Heart left ventricle (tissue), 16 donors: Measurements from ENCODE around the gene TKFC. TPM values are rescaled to one million over a fixed set of nuclear protein-coding genes. Genes with fewer than 3 reads are reported as not detected.
A peak's percentile ranks its signal among the peaks of the same experiment; 100 is the strongest.

Experiments used
- ATAC-seq, 4 donors: fragments of 200-7000 bp; cut with Tn5 transposase; one replicate each; pipeline ENCODE4 v1.9.1; 2020 to 2022; ENCODE audit warnings: moderate library complexity in 4 of 4, mild to moderate bottlenecking in 3 of 4, moderate number of reproducible peaks in 1 of 4
- DNase-seq, 5 donors: peaks; one replicate each; pipeline ENCODE4 v3.0.0-alpha.2; 2020
- H3K27ac ChIP-seq, 12 donors: fragments of 200-600 bp; sonication (generic) in 4 of 12; one replicate each; pipeline versions ENCODE4 v1.5.0 to v1.8.0; 2016 to 2022; ENCODE audit warnings: mild to moderate bottlenecking in 2 of 12
- H3K27me3 ChIP-seq, 9 donors: fragments of 200-600 bp; sonication (generic) in 2 of 9; one replicate each; pipeline versions ENCODE4 v1.5.1 to v1.8.0; 2016 to 2022; ENCODE audit warnings: mild to moderate bottlenecking in 3 of 9
- H3K36me3 ChIP-seq, 9 donors: fragments of 200-600 bp; sonication (generic) in 2 of 9; one replicate each; pipeline versions ENCODE4 v1.5.0 to v1.8.0; 2018 to 2022; ENCODE audit warnings: mild to moderate bottlenecking in 2 of 9
- H3K4me1 ChIP-seq, 12 donors: fragments of 200-600 bp; sonication (generic) in 4 of 12; one replicate each; pipeline versions ENCODE4 v1.5.0 to v1.8.0; 2016 to 2022; ENCODE audit warnings: mild to moderate bottlenecking in 3 of 12
- H3K4me3 ChIP-seq, 12 donors: fragments of 200-600 bp; sonication (generic) in 4 of 12; one replicate each; pipeline versions ENCODE4 v1.5.0 to v1.8.0; 2017 to 2022; ENCODE audit warnings: mild to moderate bottlenecking in 9 of 12, moderate library complexity in 4 of 12
- H3K9me3 ChIP-seq, 12 donors: fragments of 200-600 bp; sonication (generic) in 4 of 12; one replicate each; pipeline versions ENCODE4 v1.5.0 to v1.8.0; 2016 to 2022; ENCODE audit warnings: mild to moderate bottlenecking in 1 of 12
- POLR2A ChIP-seq, 2 donors: fragments of 450-650 bp; IDR thresholded peaks; one replicate each; pipeline ENCODE4 v1.6.1; 2017; ENCODE audit warnings: antibody characterized with exemption in 2 of 2, mild to moderate bottlenecking in 2 of 2, moderate library complexity in 2 of 2
- WGBS, 4 donors: extraction: QIAGEN DNeasy Blood & Tissue Kit in 2 of 4; methylation state at CpG; one replicate each; pipeline versions ENCODE4 v1.1.5 to v1.1.7; 2013 to 2018; 5-methylcytosine and 5-hydroxymethylcytosine counted together
- intact Hi-C, 10 donors: fragments of 100-400 bp; cut with DNase I; formaldehyde crosslinking; loops; one replicate each; pipeline versions ENCODE4 v1.11.1 to v1.14.2; 2022
- long read RNA-seq, 3 donors: library from polyadenylated mRNA; unstranded; transcript quantifications; one replicate each; pipeline ENCODE4 v2.0.0, GENCODE V29; 2020 to 2021
- polyA plus RNA-seq, 2 donors: library from polyadenylated mRNA; stranded (reverse); fragments of 200-250 nt; gene quantifications; one replicate each; pipeline ENCODE4 v1.2.3, GENCODE V29; 2013
- total RNA-seq, 9 donors: library from RNA; depleted of rRNA in 2 of 9; stranded (reverse); fragments of >200 nt in 2 of 9; fragmentation: NEBNext Ultra II Directional in 3 of 9; extraction: Animal tissue kit (Norgen Biotek cat#: 25700) in 3 of 9; gene quantifications; one replicate each; pipeline versions ENCODE4 v1.1.0 to v1.2.4, GENCODE V29; 2016 to 2023
- TF ChIP-seq, protein P1 (sequence below), 12 donors: fragments of 200-600 bp; sonication (generic) in 4 of 12; IDR thresholded peaks; one replicate each; pipeline versions ENCODE4 v1.5.0 to v1.8.0; 2018 to 2022; ENCODE audit warnings: antibody characterized with exemption in 12 of 12, mild to moderate bottlenecking in 5 of 12
- donor health status: ischemic (EF 13 %, LVEDD 7.1; RV severe dilation, severe dysfunction).
- donor health status: healthy with polysubstance abuse.
- donor health status: DM: no; HTN: yes; CAD: no.
- donor health status: DM: no; HTN: no; CAD: no.
- donor health status: ischemic (EF 25% LVEDD 6.9; RV normal size, moderate dysfunction).
- donor health status: ischemic (EF 25% LVEDD 5.7; RV mildly dilated, moderate dysfunction).
- donor health status: healthy.
- donor health status: DM: yes; HTN: yes; CAD: no.
- donor health status: ischemic (EF 35%, LVEDD 5.7; RV mildly dilated, moderate dysfunction).
- donor health status: nonischemic (EF 11% LVEDD 7.7; RV severe dilation, severe dysfunction).
- donor health status: DM: yes; HTN: yes; CAD: no.
- donor health status: PGD.
- donor health status: ischemic (EF 29% LVEDD 5.4; RV normal size, mild dysfunction).
- donor health status: nonischemic (EF 23%, LVEDD 6.1; RV moderate dilation, normal function).

Gene TKFC, protein sequence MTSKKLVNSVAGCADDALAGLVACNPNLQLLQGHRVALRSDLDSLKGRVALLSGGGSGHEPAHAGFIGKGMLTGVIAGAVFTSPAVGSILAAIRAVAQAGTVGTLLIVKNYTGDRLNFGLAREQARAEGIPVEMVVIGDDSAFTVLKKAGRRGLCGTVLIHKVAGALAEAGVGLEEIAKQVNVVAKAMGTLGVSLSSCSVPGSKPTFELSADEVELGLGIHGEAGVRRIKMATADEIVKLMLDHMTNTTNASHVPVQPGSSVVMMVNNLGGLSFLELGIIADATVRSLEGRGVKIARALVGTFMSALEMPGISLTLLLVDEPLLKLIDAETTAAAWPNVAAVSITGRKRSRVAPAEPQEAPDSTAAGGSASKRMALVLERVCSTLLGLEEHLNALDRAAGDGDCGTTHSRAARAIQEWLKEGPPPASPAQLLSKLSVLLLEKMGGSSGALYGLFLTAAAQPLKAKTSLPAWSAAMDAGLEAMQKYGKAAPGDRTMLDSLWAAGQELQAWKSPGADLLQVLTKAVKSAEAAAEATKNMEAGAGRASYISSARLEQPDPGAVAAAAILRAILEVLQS
- total RNA-seq (10 to 100 TPM in 8 of 9 donors, 1 to 10 TPM in 1; 10.0 to 31.2 (median 16.8) TPM), polyA plus RNA-seq (10 to 100 TPM; 10.7 to 16.2 TPM)
- long read RNA-seq, donor 1, full-length matches to known transcripts = 4 of 11 reads
- long read RNA-seq, donor 1, partial matches to known transcripts = 3 of 11 reads
- long read RNA-seq, donor 1, other reads (novel, unspliced or antisense) = 4 of 11 reads
- long read RNA-seq, donor 2, full-length matches to known transcripts = 30 of 48 reads
- long read RNA-seq, donor 2, partial matches to known transcripts = 6 of 48 reads
- long read RNA-seq, donor 2, other reads (novel, unspliced or antisense) = 12 of 48 reads
- long read RNA-seq, donor 3, full-length matches to known transcripts = 1 of 5 reads
- long read RNA-seq, donor 3, partial matches to known transcripts = 3 of 5 reads
- long read RNA-seq, donor 3, other reads (novel, unspliced or antisense) = 1 of 5 reads

DNA sequence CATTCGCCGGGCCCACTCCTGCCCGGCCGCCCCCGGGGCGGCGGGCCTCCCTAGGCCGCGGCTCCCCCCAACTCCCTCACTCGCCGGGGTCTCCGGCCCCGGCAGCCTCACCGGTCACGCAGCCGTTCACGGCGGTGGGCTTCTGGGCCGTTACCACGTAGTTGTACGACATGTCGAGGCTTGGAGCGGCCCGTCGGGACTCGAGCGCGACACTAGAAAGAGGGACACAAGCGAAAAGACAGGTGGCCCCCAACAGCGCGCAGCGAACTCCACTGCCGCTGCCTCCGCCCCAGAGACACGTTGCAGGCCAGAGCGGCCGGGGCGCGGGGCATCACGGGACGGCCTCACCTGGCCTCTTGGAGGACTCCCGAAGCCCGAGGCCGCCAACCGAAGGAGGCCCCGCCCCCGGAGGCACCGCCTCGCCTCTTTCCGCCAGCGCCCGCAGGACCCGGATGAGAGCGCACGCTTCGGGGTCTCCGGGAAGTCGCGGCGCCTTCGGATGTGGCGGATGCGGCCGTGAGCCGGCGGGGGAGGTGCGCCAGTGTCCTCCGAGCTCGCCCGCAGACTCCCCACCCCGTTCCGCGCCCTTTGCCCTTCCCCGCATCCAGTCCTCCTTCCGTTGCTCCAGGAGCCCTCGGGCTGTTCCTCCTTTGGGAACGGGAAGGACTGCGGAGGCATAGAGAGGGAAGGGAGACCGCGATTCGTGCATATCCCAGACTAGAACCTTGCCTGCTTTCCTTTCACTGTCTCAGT, at the start of gene TKFC, which contains the start of gene DDB1:
TKFC (plus strand) TSS at position 432 of the 753 bp plus-strand sequence. CDS start 1,501 bp downstream, outside the sequence.
DDB1 (minus strand) TSS at position 309 of the 753 bp plus-strand sequence; CDS start at position 172, 137 bp downstream.
- Histone ChIP-seq H3K27me3 (no peaks in the 10 kb centered on the region), H3K4me3 (peak within 1 kb of the TSS; percentile 77 to 100 (median 94)), H3K36me3 (peaks cover 0 to 33% (median 20%) of the 10 kb centered on the region in 9 donors), H3K9me3 (no peaks in the 10 kb centered on the region), H3K27ac (peak within 1 kb of the TSS; percentile 81 to 96 (median 94)), H3K4me1 (peaks cover 0 to 52% (median 37%) of the 10 kb centered on the region in 12 donors)
- ATAC-seq = peak; percentile 92 to 98 (median 96)
- DNase-seq = peak; percentile 96 to 98 (median 97)
- 0% methylated on average over 13 to 81 of the region's 81 CpGs for WGBS, 4 donors
- peak in 1 of 2 donors; percentile 89 for TF ChIP-seq POLR2A (IDR thresholded peaks at IDR 0.05)
- TF ChIP-seq, protein P1, sequence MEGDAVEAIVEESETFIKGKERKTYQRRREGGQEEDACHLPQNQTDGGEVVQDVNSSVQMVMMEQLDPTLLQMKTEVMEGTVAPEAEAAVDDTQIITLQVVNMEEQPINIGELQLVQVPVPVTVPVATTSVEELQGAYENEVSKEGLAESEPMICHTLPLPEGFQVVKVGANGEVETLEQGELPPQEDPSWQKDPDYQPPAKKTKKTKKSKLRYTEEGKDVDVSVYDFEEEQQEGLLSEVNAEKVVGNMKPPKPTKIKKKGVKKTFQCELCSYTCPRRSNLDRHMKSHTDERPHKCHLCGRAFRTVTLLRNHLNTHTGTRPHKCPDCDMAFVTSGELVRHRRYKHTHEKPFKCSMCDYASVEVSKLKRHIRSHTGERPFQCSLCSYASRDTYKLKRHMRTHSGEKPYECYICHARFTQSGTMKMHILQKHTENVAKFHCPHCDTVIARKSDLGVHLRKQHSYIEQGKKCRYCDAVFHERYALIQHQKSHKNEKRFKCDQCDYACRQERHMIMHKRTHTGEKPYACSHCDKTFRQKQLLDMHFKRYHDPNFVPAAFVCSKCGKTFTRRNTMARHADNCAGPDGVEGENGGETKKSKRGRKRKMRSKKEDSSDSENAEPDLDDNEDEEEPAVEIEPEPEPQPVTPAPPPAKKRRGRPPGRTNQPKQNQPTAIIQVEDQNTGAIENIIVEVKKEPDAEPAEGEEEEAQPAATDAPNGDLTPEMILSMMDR (IDR thresholded peaks at IDR 0.05) = peak in 1 of 12 donors; percentile 21
- intact Hi-C loops = loop anchor here in 4 of 10 donors (1.0 to 10.0 kb wide), 3 partner anchors 28 to 302 kb away; partner anchors contain the start of genes CYB561A3 (in 2 of the 4) and TMEM138 (in 1 of the 4)

DNA sequence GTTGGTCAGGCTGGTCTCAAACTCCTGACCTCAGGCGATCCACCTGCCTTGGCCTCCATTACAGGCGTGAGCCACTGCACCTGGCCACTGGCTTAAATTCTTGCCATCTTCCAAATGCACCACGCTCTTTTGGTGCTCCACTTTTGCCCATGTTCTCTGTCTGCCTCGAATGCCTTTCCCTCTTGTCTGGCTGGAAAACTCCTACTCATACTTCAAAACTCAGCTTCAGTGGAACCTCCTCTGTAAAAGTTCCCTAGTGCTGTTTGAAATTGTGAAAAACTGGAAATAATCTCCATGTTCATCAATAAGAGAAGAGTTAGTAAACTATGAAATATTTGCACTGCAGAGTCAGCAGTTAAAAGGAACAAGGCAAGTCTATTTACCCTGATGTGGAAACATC, 49.4 kb upstream of the TKFC start:
- ATAC-seq (no peak), DNase-seq (no peak)
- TF ChIP-seq POLR2A (IDR thresholded peaks at IDR 0.05) = no peak
- TF ChIP-seq, protein P1 (IDR thresholded peaks at IDR 0.05) = no peak
- Histone ChIP-seq H3K4me1 (no peaks in the 10 kb centered on the region), H3K4me3 (no peak overlapping the region), H3K9me3 (no peaks in the 10 kb centered on the region), H3K27ac (no peak overlapping the region), H3K27me3 (no peaks in the 10 kb centered on the region), H3K36me3 (no peaks in the 10 kb centered on the region)
- intact Hi-C loops = no loop called here
- 92 to 95% (median 94%) methylated on average over 4 of the region's 4 CpGs for WGBS, 4 donors

DNA sequence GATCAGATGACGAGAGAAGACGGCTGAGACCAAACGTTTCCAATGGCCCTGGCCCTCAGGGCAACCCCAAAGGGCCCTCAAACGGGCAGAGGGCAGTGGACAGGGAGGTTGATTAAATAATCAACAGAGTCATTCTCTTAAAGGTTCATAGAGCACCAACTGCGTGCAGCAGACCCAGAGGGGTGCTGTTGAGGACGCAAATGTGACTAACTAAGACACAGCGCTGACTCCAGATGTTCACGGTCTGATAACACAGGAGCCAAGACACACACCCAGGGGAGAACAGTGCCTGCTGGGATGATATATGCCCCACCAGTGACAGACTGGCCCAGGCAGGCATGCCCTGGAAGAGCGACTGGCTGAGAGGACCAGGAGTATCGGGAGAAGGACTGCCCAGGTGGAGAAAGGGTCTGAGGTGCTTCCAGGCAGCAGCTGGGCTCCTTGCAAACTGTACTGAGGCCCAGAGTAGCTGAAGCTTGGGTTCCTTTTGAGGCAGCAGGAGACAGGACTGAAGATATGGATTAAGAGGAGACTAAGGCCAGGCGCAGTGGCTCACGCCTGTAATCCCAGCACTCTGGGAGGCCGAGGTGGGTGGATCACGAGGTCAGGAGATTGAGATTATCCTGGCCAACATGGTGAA, 45.6 kb upstream of the TKFC start:
- Histone ChIP-seq H3K36me3 (no peaks in the 10 kb centered on the region), H3K27ac (no peak overlapping the region), H3K9me3 (no peaks in the 10 kb centered on the region), H3K4me1 (no peaks in the 10 kb centered on the region), H3K4me3 (no peak overlapping the region), H3K27me3 (no peaks in the 10 kb centered on the region)
- intact Hi-C loops = no loop called here
- ATAC-seq = no peak
- 81 to 90% (median 85%) methylated on average over 14 of the region's 14 CpGs for WGBS, 4 donors
- TF ChIP-seq, protein P1 (IDR thresholded peaks at IDR 0.05) = no peak
- TF ChIP-seq POLR2A (IDR thresholded peaks at IDR 0.05) = no peak
- no peak for DNase-seq
